Measurements from ENCODE around the gene SRGAP3. TPM values are rescaled to one million over a fixed set of nuclear protein-coding genes. Genes with fewer than 3 reads are reported as not detected.

SRGAP3 gene
- polyA plus RNA-seq, 5 donors: 20.3 to 22.3 (median 20.7) TPM

DNA sequence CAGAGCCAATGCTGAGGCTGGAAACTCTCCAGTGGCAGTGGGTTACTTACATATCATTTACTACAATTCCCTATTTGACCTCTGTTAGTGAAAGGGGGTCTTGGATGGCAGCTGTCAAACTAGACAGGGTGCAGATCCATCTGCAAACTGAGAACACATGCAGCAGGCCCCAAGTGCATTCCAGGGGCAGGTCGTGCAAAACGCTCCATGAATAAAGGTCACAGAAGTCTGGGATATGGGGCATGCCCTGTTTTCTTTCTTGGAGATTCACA, 261.1 kb downstream of the SRGAP3 start:
- DNase-seq: no peak

DNA sequence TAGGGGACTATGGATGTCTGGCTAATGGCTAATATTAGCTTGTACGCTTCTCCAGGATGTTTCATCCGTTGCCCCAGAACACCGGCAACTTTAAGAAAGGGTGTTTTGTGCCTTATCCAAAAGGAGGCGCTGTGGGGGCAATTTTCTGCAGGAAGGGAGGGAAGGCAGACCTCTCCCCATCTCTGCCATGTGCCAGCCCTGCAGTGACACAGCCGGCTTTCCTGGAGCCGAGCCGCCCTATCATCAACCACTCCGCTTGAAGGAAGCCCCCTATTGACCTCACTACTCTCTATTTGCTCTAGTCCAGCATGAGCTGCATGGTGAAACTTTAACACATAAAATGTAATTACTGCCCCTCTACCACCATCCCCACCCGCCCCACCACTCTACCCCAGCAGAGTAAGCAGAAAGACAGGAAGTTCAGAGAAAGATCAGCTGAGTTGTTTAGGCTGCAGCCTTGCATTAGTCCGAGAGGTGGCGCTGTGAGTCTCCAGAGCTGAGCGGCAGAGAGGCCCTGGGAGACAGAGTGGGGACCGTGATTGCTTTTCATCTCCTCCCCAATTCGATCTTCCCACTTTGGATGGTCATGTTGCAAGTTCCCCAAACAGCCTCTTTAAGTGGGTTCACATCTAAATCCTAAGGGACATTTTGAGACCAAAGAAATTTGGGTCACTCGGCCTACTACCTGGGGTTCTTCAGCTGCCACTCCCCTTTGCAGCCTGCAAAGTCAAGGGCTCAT, 261.6 kb downstream of the SRGAP3 start:
- peak; percentile 62 to 70 for DNase-seq

- no peak for DNase-seq
Measured at GRCh38 chr3:8987226-8987625, 262.2 kb downstream of the SRGAP3 start.

DNA sequence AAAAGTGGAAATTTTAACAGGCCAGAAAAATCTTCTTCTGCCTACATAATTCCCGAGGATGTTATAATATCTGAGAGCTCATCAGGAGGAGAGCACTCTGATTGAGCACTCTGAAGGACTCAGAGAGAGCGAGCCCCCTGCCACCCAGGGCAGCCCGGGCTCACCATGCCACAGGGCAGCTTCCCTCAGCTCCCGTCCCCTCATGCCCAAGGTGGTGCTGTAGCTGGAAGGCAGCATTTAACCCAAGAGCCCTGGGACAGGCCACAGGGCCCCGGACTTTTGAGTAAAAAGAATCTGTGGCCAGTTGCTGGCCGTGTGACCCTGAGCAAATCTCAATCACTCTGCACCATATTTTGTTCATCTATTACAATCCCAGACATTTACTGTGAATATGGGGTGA, 262.7 kb downstream of the SRGAP3 start:
- no peak for DNase-seq

- DNase-seq: no peak
Measured at GRCh38 chr3:8985876-8986275, 263.6 kb downstream of the SRGAP3 start.

- DNase-seq: no peak
Measured at GRCh38 chr3:8985411-8985831, 264.0 kb downstream of the SRGAP3 start.

- no peak for DNase-seq
Measured at GRCh38 chr3:8984526-8984925, 264.9 kb downstream of the SRGAP3 start.

- no peak for DNase-seq
Measured at GRCh38 chr3:8984081-8984480, 265.4 kb downstream of the SRGAP3 start.

DNA sequence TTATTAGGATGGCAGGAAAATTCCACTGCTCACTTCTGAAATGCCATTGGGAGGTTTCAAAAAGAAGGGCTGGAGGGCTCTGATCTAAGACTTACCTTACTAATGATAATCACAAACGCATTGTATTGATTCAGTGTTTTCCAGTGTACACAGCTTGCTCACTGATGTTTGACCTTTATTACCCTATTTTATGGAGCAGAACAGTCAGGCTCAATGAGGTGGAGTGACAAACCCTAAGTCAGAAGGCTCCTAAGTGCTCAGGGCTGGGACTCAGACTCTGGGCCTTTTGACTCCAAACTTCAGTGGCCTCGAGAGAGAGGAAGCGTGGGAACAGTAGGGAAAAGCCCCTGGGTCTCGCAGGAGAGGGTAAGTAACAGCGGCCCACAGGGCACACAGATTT, 265.9 kb downstream of the SRGAP3 start:
- DNase-seq: no peak

- DNase-seq: no peak
Measured at GRCh38 chr3:8983026-8983425, 266.4 kb downstream of the SRGAP3 start.

- peak; percentile 58 to 75 for DNase-seq
Measured at GRCh38 chr3:8982509-8982908, 266.9 kb downstream of the SRGAP3 start.

- no peak for DNase-seq
Measured at GRCh38 chr3:8981700-8982099, 267.7 kb downstream of the SRGAP3 start.

- DNase-seq: no peak
Measured at GRCh38 chr3:8981296-8981695, 268.1 kb downstream of the SRGAP3 start.

DNA sequence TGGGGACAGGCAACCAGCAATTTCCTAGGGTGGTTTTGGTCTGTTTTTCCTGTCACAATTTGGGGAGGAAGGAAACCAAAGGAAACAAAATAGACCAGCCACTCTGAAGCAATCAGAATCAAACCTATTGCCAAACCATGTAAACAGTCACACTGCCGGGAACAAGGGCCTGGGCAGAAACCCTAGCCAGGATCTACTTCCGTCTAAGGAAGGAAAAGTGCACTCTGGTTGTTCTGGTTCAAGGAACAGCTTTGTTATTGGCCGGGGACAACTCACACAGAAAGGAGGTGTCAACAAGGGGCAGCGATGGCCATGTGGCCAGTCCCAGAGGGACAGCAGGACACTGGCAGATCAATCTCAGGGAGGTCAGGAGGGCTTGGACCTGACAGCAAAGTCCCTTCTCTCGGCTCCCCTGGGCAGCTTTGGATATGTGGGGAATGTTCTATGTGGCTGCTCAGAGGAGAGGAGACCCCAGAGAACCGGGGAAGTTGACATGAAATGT, 268.6 kb downstream of the SRGAP3 start:
- no peak for DNase-seq

GRCh38 chr3:8979262-8979661, 270.2 kb downstream of the SRGAP3 start:
- DNase-seq: no peak

GRCh38 chr3:8978551-8978950, 270.9 kb downstream of the SRGAP3 start:
- no peak for DNase-seq

- DNase-seq: no peak
Measured at GRCh38 chr3:8976540-8977182, 272.8 kb downstream of the SRGAP3 start.

GRCh38 chr3:8975081-8976020, 274.1 kb downstream of the SRGAP3 start:
- no peak for DNase-seq

DNA sequence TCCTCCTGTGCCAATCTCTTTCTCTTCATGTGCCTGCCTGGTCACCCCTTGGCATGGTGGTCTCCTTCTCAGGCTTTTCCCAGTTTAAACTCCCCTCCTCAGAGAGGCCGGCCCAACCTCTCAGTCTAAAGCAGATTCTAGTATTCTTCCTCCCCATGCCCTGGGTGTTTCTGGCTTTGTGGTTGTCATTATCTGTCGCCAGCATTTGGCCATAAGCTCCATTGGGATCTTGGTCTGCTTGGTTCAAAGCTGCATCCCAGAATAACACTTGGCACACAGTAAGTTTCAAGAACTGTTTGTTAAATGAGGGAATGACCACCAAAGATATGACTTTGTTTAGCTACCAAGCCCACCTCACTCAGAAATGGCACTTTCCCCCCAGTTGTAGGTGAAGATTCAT, 275.0 kb downstream of the SRGAP3 start:
- DNase-seq: no peak

- DNase-seq: no peak
Measured at GRCh38 chr3:8972639-8973038, 276.8 kb downstream of the SRGAP3 start.

GRCh38 chr3:8970971-8971589, 278.4 kb downstream of the SRGAP3 start:
- DNase-seq: peak; percentile 44 to 73

DNA sequence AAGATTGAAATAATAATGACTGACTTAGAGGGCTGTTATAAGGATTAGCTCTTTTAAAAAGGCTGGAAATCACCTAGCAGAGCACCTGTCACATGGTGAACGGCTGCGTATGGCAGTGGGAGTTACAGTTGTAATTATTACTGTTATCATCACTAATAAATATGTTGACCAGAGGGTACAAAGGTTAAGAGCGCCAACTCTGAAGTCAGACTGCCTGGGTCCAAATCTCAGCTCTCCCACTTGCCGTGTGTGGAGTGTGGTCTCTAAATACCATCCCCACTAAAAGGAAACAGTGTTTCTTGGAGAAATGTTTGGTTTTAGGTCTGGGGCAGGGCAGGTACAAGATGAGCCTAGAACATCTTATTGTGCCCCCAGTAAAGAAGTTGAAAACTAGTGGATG, 280.2 kb downstream of the SRGAP3 start:
- DNase-seq: no peak
